Renal cortical epithelial cell (primary cell): ENCODE measurements around the gene PCDH18. TPM values are rescaled to one million over a fixed set of nuclear protein-coding genes. Genes with fewer than 3 reads are reported as not detected.
"Not testable (repeated sequence)": the region's sequence is repeated elsewhere in the genome, so short reads cannot be mapped to it uniquely, and the experiment has no call there.

Source experiments
- DNase-seq: peaks from one replicate; pipeline ENCODE4 v3.0.0-alpha.2; 2011; ENCODE audit warnings: low read depth
- total RNA-seq: library from RNA; depleted of rRNA; stranded (reverse); fragments of >200 nt; gene quantifications from 2 replicates; pipeline ENCODE4 v1.2.3, GENCODE V29; 2014

Gene PCDH18
- total RNA-seq, 1 donor from 2014 or later = 0.25 TPM

DNA sequence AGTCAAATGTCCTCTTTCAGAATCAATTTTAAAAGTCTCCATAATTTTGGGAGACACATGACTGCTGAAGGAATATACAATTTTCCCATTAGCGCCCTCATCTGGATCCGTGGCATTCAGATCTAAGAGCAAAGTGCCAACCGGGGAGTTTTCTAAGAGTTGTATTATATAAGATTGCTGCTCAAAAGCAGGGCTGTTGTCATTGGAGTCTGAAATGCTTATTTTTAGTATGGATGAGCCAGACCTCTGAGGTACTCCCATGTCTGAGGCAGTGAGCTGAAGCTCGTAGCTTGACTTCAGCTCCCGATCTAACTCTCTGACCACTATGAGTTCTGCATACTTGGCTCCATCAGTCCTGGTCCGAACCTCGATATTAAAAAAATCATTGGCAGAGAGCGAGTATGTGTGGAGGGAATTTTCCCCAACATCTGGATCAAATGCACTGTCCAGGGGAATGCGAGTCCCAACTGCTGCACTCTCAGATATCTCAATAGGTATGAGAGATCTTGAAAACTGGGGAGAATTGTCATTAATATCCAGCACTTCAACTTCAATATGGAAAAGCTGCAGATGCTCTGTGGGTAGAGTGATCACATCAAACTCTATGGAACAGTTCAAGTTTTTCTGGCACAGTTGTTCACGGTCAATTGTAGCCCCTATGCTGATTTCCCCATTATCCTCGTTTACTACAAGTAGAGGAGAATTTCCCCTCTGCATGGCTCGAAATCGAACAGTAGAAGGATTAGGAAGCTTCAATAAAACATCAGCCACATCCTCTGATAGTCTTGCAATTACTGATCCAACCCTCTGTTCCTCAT lies 917 bp downstream of the PCDH18 start:
- DNase-seq = no peak

GRCh38 chr4:137530176-137530575 lies 2.1 kb downstream of the PCDH18 start:
- no peak for DNase-seq

GRCh38 chr4:137529432-137529831 lies 2.9 kb downstream of the PCDH18 start:
- DNase-seq = no peak

GRCh38 chr4:137528673-137529072 lies 3.6 kb downstream of the PCDH18 start:
- DNase-seq = no peak

- DNase-seq = no peak
Measured at GRCh38 chr4:137526681-137527080, 5.6 kb downstream of the PCDH18 start.

DNA sequence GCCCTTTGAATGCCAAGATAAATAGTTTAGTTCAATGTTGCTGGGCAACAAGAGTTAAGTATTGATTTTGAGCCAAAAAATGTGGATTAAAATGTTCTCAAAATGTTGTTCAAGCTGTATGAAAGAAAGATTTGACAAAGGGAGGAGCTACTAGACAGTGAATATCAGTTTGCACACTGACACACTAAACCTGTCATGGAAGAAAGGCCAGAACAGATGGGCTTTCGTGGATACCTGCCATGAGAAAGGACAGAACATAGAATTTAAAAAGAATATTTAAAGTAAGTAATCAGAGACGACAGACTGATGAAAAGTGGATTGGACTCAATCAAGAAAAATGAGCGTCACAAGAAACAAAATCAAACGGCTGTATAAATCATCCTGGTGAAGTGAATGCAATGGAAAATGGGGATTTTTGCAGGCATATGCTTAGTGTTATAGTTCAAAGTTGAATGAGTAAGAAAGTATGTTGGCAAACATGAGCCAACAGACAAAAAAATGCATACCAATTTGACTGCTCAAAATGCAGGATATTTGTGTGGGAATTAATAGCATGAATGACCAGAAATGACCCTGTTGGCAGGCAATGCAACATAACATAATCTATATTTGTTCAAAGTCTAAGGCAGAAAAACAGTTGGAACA lies 7.4 kb downstream of the PCDH18 start:
- DNase-seq = no peak

DNA sequence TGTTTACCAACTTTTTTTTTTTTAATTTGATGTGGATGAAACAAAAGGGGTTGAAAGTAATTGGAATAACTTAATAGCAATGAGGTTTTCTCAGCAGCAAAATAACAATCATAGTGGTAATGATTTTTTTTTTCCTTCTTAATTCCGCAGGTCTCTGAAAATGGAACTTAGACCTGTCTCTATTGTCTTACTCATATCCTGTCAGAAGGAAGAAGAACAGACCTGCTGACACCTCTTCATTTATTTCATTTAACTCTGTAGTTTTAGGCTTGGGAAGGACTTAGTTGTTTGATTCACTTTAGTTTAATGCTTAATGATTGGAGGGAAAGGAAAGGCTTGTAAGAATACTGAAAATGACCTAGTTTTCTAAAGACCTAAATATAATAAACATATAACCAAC lies 9.0 kb downstream of the PCDH18 start:
- DNase-seq = no peak

DNA sequence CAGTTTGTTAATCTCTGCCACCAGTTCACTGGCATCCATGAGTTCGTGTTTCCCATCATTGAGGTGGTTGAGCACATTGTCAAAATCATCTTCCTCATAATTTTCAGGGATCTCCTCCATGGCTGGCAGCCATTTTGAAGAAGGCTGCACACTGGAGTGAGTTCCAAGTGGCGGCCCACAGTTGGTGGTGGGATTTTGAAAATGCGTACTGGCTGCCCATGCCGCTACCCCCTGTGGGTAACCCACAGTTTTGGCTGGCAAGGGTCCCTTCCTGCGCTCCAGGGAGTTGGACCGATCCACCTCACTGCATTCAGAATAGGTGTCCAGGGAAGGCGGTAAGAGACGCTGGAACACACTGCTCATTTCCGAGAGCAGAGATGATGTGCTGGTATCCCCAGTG lies 11.2 kb downstream of the PCDH18 start:
- no peak for DNase-seq

GRCh38 chr4:137519406-137519805 lies 12.9 kb downstream of the PCDH18 start:
- no peak for DNase-seq

- DNase-seq = not testable (repeated sequence)
Measured at GRCh38 chr4:137517323-137517722, 15.0 kb downstream of the PCDH18 start.

- no peak for DNase-seq
Measured at GRCh38 chr4:137514406-137515111, 17.7 kb downstream of the PCDH18 start.

DNA sequence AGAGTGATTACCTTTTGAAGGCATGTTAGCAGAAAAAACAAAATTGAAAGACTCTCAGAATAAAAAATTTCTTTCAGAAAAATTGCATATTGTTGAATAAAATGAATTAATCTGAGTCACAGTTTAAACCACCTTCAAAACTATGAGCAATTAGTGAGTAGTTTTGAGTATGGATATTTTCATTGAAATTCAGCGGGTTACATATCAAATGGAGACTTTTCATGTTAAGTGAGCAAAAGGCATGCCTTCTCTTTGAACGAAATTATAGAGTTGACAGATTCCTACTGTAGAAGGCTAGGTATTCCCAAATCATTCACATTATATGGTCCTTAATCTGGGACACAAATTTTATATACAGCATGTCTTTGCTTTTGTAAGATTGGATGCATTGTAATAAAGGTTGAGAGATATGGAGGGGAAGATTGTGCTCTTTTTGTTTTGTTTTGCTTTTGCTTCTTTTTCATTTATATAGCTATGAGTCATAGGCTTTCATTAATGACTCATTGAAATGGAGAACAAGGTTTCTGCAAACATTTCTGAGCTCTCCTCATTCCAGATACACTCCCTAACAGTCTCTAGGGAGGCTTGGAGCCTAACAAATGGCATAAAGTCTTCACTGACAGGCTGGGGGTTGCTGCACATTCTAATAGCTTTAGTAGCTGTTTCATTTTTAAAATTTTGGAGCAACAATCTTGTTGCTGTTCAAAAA lies 21.6 kb downstream of the PCDH18 start:
- peak; percentile 94 for DNase-seq

- DNase-seq = peak; percentile 18
Measured at GRCh38 chr4:137509855-137510282, 22.4 kb downstream of the PCDH18 start.

- no peak for DNase-seq
Measured at GRCh38 chr4:137502339-137503129, 29.8 kb downstream of the PCDH18 start.

- not testable (repeated sequence) for DNase-seq
Measured at GRCh38 chr4:137496267-137496666, 36.0 kb downstream of the PCDH18 start.

DNA sequence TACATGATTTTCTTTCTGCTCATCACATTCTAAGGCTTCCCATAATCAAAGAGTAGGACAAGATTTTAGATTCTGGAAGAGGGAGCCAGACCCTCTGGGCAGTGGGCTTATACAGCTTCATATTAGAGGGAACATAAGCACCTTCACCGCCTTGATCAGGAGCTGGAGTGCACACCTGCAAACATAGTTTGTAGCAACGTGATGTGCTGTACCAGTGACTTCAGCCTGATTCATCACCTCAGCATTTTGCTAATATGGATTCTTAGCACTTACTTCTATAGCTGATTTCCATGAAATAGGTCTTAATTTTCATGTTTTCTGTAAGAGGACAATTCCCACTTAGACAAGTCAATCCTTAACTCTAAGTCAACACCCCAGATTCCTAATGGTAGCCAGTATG lies 36.7 kb downstream of the PCDH18 start:
- DNase-seq = no peak

DNA sequence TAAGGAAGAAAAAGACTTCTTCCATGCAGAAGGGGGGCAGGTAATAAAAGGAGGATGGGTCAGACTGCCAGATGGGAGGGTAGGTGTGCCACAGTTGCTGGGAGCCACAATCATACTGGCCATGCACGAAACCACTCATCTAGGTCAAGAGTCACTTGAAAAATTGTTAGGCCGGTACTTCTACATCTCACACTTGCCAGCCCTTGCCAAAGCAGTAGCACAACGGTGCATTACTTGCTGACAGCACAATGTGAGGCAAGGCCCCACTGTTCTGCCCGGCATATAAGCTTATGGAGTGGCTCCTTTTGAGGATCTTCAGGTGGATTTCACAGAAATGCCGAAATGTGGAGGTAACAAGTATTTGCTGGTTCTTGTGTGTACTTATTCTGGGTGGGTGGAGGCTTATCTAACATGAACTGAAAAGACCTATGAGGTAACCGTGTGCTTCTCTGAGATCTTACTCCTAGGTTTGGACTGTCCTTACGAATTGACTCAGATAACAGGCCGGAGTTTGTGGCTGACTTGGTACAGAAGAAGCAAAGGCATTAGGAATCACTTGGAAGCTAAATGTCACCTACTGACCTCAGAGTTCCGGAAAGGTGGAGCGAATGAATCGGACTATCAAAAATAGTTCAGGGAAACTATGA lies 48.9 kb downstream of the PCDH18 start:
- not testable (repeated sequence) for DNase-seq

GRCh38 chr4:137479657-137480056 lies 52.6 kb downstream of the PCDH18 start:
- not testable (repeated sequence) for DNase-seq

- no peak for DNase-seq
Measured at GRCh38 chr4:137476345-137476744, 55.9 kb downstream of the PCDH18 start.

GRCh38 chr4:137474711-137475301 lies 57.5 kb downstream of the PCDH18 start:
- peak; percentile 2 for DNase-seq
